ENCODE measurements around the gene ACOT13.
"Not testable (repeated sequence)": the region's sequence is repeated elsewhere in the genome, so short reads cannot be mapped to it uniquely, and the experiment has no call there.

The ACOT13 gene

DNA sequence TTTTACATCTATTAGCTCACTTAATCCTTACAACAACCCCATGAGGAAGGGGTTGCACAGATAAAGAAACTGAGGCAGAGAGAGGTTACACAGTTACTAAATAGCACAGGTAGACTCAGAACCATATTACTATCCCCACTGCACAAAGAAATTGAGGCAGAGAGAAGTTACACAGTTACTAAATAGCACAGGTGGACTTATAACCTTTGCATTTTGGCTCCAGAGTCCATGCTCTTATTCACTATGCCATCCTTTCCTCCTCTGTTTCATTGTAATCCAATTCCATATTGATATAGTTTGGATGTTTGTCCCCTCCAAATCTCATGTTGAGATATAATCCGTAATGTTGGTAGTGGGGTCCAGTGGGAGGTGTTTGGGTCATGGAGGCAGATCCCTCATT lies 3.7 kb upstream of the ACOT13 start:
- no peak for DNase-seq

GRCh38 chr6:24664046-24664987 lies 2.6 kb upstream of the ACOT13 start:
- DNase-seq, result no peak

GRCh38 chr6:24666097-24666640 lies 708 bp upstream of the ACOT13 start:
- DNase-seq, result peak; percentile 77

- no peak for DNase-seq
Observed at GRCh38 chr6:24667378-24667803, 514 bp downstream of the ACOT13 start.

DNA sequence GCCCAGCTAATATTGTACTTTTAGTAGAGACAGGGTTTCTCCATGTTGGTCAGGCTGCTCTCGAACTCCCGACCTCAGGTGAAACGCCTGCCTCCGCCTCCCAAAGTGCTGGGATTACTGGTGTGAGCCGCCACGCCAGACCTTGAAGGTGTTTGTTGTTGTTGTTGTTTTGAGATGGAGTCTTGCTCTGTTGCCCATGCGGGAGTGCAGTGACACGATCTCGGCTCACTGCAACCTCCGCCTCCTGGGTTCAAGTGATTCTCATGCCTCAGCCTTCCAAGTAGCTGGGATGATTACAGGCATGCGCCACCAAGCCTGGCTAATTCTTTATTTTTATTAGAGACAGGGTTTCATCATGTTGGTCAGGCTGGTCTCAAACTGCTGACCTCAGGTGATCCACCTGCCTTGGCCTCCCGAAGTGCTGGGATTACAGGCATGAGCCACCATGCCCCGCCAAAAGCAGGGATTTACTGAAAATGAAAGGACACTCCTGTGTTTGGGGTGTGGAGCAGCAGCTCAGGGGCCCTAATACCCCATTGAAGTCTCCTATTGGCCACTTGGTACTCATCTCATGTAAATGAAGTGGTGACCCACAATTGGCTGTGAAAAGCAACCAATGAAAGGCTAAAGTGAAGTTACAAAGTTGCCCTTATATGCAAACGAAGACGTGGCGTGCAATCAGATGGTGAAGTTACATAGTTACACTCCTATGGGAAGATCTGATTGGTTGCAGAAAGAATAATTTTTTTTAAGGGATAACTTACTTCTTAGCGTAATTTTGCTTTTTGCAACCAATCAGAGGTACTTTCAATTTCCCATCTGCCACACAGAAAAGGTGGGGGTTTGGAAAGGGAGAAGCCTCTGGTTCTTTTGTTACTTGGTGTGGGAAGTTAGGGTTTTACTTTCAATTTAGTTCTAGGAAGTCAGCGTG lies 1.5 kb downstream of the ACOT13 start:
- not testable (repeated sequence) for DNase-seq

GRCh38 chr6:24668997-24669361 lies 2.1 kb downstream of the ACOT13 start:
- no peak for DNase-seq

- not testable (repeated sequence) for DNase-seq
Observed at GRCh38 chr6:24670492-24670891, 3.6 kb downstream of the ACOT13 start.

GRCh38 chr6:24671077-24671476 lies 4.2 kb downstream of the ACOT13 start:
- DNase-seq, result not testable (repeated sequence)

GRCh38 chr6:24672620-24673182 lies 5.8 kb downstream of the ACOT13 start:
- no peak for DNase-seq

DNA sequence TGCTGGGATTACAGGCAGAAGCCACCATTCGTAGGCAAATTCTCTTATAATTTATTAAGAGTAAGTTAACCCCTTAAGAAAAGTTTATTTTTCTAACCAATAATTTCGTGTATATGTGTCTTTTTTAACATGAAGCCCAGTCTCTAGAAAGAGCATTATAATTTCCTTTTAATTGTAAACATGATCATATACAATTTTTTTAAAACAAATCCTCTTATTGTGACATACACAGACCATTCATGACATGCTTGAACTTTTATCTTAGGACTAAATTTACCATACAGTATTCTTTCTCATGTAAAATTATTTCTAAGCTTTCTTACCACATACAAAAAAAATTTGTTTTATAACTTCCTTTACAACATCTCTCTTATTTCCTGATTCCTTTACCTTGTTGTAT lies 6.7 kb downstream of the ACOT13 start:
- no peak for DNase-seq

DNA sequence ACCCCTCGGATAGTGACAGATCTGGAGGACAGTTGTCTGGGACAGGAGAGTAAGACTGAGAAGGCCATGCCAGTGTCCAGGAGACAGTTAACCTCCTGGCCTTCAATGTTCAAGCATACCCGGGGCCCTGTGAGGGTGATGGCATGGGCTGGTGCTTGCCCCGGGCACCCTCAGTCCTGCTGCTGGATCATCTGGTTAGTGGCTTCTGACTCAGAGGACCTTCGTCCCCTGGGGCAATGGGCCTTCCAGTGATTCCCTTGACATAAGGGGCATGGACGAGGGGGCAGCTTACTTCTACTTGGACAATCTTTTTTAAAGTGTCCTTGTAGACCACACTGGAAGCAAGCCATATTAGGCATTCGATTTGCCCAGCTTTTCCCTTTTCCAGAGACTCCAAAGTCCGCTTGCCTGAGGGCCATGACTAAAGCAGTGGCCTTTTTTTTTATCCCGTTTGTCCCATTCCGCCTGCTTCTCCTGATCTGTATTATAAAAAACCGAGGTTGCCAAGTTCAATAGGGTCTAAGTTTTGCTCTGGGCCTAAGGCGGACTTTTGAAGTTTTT lies 12.0 kb downstream of the ACOT13 start:
- not testable (repeated sequence) for DNase-seq

DNA sequence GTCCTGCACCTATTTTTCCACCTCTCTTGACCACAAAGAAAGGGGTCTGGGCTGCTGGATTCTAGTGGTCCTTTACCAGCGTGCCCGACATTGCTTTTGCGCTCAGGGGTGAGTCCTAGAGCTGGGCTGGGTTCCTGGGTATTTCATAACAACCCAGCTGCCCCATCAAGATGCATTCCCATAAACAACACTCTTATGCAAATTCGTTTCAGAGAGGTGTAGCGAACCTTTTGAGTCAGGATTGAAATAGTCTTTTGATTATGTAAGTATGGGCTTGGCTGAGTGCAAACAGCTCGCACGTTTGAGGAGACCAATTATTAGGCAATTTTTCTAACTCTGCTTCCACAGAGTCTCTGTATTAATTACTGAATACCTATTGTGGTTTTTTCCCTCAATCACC lies 13.7 kb downstream of the ACOT13 start:
- peak; percentile 28 for DNase-seq

DNA sequence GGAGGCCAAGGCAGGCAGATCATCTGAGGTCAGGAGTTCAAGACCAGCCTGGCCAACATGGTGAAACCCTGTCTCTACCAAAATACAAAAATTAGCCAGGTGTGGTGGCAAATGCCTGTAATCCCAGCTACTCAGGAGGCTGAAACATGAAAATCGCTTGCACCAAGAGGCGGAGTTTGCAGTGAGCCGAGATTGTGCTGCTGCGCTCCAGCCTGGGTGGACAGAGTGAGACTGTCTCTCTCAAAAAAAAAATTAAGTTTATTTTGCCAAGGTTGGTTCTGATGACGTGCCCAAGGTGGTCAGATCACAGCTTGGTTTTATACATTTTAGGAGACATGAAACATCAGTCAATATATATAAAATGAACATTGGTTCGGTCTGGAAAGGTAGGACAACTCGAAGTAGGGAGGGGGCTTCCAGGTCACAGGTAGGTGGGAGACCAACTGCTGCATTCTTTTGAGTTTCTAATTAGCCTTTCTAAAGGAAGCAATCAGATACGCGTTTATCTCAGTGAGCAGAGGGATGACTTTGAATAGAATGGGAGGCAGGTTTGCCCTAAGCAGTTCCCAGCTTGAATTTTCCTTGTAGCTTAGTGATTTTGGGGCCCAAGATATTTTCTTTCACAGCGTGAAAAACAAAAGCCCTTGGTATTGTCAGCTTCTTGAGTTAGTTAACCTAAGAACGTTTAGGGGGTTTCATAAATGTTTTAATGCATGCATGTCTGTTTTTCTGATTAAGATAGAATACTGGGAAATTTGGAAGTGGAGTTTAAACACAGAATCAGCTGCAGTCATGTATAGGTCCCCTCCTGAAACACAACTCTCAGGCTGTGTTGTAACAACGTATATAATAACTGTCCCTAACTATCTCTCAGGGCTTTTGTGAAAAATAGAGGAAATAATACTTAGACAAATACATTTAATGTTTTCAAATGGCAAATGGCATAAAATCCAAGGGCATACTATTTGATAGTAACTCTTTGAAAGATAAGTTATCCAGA lies 16.7 kb downstream of the ACOT13 start:
- DNase-seq, result no peak

DNA sequence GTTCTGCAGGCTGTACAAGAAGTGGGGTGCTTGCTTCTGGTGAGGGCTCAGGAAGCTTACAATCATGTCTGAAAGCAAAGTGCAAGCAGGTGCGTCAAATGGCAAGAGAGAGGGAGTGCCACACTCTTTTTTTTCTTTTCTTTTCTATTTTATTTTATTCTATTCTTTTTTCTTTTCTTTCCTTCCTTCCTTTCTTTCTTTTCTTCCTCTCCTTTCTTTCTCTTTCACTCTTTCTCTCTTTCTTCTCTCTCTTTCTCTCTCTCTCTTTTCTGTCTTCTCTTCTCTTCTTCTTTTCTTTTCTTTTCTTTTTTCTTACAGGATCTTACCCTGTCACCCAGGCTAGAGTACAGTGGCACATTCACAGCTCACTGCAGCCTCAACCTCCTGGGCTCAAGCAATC lies 19.5 kb downstream of the ACOT13 start:
- DNase-seq, result no peak

DNA sequence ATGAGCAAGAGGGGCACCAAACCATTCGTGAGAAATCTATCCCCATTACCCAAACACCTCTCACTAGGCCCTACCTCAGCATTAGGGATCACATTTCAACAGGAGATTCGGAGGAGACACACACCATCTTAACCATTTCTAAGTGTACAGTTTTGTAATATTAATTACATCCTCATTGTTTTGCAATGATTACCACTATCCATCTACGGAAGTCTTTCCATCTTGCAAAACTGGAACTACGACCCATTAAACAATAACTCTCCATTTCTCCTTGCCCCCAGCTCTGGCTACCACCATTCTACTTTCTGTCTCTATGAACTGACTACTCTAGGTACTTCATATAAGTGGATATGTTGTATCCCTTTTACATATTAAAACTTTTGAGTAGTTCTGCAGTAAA lies 20.1 kb downstream of the ACOT13 start:
- no peak for DNase-seq

DNA sequence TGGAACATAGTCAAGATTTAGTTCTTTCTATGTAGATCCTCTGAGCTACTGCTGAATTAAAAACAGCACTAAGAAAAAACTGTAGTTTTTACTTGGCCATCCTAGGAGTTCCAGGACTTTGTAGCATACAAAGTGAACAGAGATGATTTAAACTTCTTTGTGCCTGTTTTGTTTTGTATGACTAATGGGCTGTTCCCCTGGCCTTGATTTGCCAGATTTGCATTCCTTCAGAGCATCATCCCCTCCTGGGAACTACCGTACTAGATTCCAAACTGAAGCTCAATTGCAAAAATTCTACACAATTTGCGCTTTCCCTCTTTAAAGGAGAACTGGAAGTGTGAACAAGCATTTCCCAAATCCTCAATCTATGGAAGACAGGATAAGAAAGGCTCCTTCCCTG lies 23.1 kb downstream of the ACOT13 start:
- no peak for DNase-seq

GRCh38 chr6:24690593-24690992 lies 23.7 kb downstream of the ACOT13 start:
- no peak for DNase-seq

DNA sequence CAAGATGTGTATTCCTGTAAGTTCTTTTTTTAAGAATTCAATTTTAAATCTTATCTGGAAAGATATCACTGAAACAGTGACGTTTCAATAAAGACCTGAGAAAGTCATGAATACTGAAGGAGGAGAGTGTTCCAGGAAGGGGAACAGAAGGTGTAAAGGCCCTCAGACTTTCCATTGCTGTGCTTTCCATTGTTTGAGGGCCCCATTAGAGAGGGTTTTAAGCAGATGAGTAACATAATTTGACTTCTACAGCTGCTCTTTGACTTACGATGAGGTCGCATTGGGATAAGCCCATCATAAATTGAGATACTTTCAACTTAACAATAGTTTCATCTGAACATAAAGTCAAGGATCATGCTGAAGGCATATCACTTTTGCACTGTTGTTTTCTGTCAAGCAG lies 24.7 kb downstream of the ACOT13 start:
- no peak for DNase-seq

DNA sequence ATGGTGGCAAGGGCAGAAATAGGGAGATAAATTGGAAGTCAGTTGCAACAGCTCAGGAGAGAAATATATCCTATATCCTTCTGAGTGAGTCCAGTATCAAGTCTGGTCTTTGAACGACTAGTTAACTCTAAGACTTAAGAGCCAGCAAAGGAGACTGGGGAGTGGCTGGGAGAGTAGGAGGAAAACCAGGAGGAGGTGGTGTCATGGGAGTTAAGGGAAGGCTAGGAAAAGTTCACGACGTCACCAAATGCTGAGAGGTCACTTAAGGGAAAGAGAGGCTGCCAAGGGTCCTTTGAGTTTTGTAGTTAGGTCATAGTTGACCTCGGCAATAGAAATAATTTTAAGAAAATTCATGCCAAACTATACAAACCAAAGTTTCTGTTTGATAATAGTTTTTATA lies 25.1 kb downstream of the ACOT13 start:
- no peak for DNase-seq

GRCh38 chr6:24692415-24692814 lies 25.5 kb downstream of the ACOT13 start:
- DNase-seq, result no peak

GRCh38 chr6:24692848-24693592 lies 26.1 kb downstream of the ACOT13 start:
- no peak for DNase-seq
